HepG2 (cell line): ENCODE data around the gene BTBD19. TPM values are rescaled to one million over a fixed set of nuclear protein-coding genes. Genes with fewer than 3 reads are reported as not detected.

Source experiments
- CHCHD3 ChIP-seq: sonication (generic); formaldehyde crosslinking; IDR thresholded peaks from 2 replicates; pipeline ENCODE4 v1.8.0; 2022; ENCODE audit warnings: mild to moderate bottlenecking, missing genetic modification reagents, moderate library complexity
- FOSL1 ChIP-seq: sonication (generic); formaldehyde crosslinking; IDR thresholded peaks from 2 replicates; pipeline ENCODE4 v1.9.0; 2021; ENCODE audit warnings: missing genetic modification reagents, borderline replicate concordance
- GABPA ChIP-seq, 2 experiments: IDR thresholded peaks; 2 replicates each; pipeline ENCODE4 v1.6.1; 2011 to 2016; ENCODE audit warnings: low read depth in 2 of 2, low read length in 1 of 2, missing biosample characterization in 1 of 2, missing genetic modification characterization in 1 of 2
- KLF16 ChIP-seq, 2 experiments: sonication (generic) in 1 of 2; formaldehyde crosslinking in 1 of 2; IDR thresholded peaks; 2 replicates each; pipeline versions ENCODE4 v1.6.1 to v1.8.0; 2016 to 2023; ENCODE audit warnings: missing genetic modification reagents in 2 of 2, missing compliant biosample characterization in 1 of 2
- LCORL ChIP-seq, 2 experiments: fragments of 450-650 bp in 1 of 2; sonication (generic) in 1 of 2; formaldehyde crosslinking in 1 of 2; IDR thresholded peaks; 2 replicates each; pipeline versions ENCODE4 v1.5.0 to v1.6.1; 2017 to 2020; ENCODE audit warnings: antibody characterized with exemption in 1 of 2, missing genetic modification reagents in 1 of 2
- NR3C1 ChIP-seq: sonication (generic); formaldehyde crosslinking; IDR thresholded peaks from 2 replicates; pipeline ENCODE4 v1.4.0; 2020; ENCODE audit warnings: missing genetic modification reagents
- PAWR ChIP-seq: sonication (generic); formaldehyde crosslinking; IDR thresholded peaks from 2 replicates; pipeline ENCODE4 v1.4.0; 2020; ENCODE audit warnings: missing genetic modification reagents, mild to moderate bottlenecking, borderline replicate concordance
- RXRB ChIP-seq: IDR thresholded peaks from 2 replicates; pipeline ENCODE4 v1.6.1; 2016; ENCODE audit warnings: borderline replicate concordance, missing genetic modification reagents, missing compliant biosample characterization
- SOX13 ChIP-seq, 3 experiments: fragments of 450-650 bp in 1 of 3; sonication (generic) in 1 of 3; formaldehyde crosslinking in 1 of 3; IDR thresholded peaks in 2 of 3; conservative IDR thresholded peaks in 1 of 3; 2 replicates each; pipeline versions ENCODE4 v1.5.0 to v1.6.1; 2016 to 2020; ENCODE audit warnings: antibody characterized with exemption in 1 of 3, mild to moderate bottlenecking in 1 of 3, missing compliant biosample characterization in 1 of 3, missing genetic modification reagents in 1 of 3, moderate library complexity in 1 of 3
- ZNF17 ChIP-seq: sonication (generic); formaldehyde crosslinking; IDR thresholded peaks from 2 replicates; pipeline ENCODE4 v1.5.0; 2020; ENCODE audit warnings: mild to moderate bottlenecking, missing genetic modification reagents
- ZNF333 ChIP-seq: sonication (generic); formaldehyde crosslinking; IDR thresholded peaks from 2 replicates; pipeline ENCODE4 v1.4.0; 2020; ENCODE audit warnings: mild to moderate bottlenecking, missing genetic modification reagents, borderline replicate concordance
- ZNF367 ChIP-seq: sonication (generic); formaldehyde crosslinking; IDR thresholded peaks from 2 replicates; pipeline ENCODE4 v1.4.0; 2020; ENCODE audit warnings: missing genetic modification reagents, borderline replicate concordance
- ZNF468 ChIP-seq: sonication (generic); formaldehyde crosslinking; IDR thresholded peaks from 2 replicates; pipeline ENCODE4 v1.8.0; 2022; ENCODE audit warnings: mild to moderate bottlenecking, moderate library complexity, missing genetic modification reagents
- ZNF678 ChIP-seq: sonication (generic); formaldehyde crosslinking; IDR thresholded peaks from 2 replicates; pipeline ENCODE4 v1.4.0; 2020; ENCODE audit warnings: mild to moderate bottlenecking, missing genetic modification reagents
- ZNF883 ChIP-seq: sonication (generic); formaldehyde crosslinking; IDR thresholded peaks from 2 replicates; pipeline ENCODE4 v1.5.1; 2020; ENCODE audit warnings: mild to moderate bottlenecking, missing genetic modification reagents; ENCODE audit errors: not compliant biosample characterization
- polyA plus RNA-seq, 8 experiments: library from polyadenylated mRNA; depleted of rRNA in 3 of 8; stranded (reverse) in 7 of 8; unstranded in 1 of 8; fragments of >200 nt; fragmentation: Illumina TruSeq in 4 of 8; extraction: Trizol in 4 of 8; gene quantifications; 2 replicates each; pipeline versions ENCODE4 v1.2.1 to v1.2.3, GENCODE V29; 2011 to 2016; ENCODE audit warnings: low read depth in 4 of 8, missing spikeins in 1 of 8, mixed read lengths in 1 of 8; ENCODE audit not compliant: insufficient read depth in 1 of 8
- total RNA-seq, 5 experiments: library from RNA; depleted of rRNA; stranded (reverse); fragments of >200 nt; fragmentation: Illumina TruSeq; extraction: Trizol; gene quantifications; 2 replicates each; pipeline ENCODE4 v1.2.3, GENCODE V29; 2016; ENCODE audit warnings: low read depth in 1 of 5
- TF ChIP-seq, protein P1 (sequence below): sonication (generic); formaldehyde crosslinking; IDR thresholded peaks from 2 replicates; pipeline ENCODE4 v1.5.1; 2020; ENCODE audit warnings: mild to moderate bottlenecking, missing genetic modification reagents, borderline replicate concordance
- TF ChIP-seq, protein P2 (sequence below): IDR thresholded peaks from 2 replicates; pipeline ENCODE4 v1.6.1; 2016; ENCODE audit warnings: missing biosample characterization, missing genetic modification reagents, low read depth
- TF ChIP-seq, protein P3 (sequence below): sonication (generic); formaldehyde crosslinking; IDR thresholded peaks from 2 replicates; pipeline ENCODE4 v1.5.0; 2020; ENCODE audit warnings: mild to moderate bottlenecking, missing genetic modification reagents
- TF ChIP-seq, protein P4 (sequence below): sonication (generic); formaldehyde crosslinking; IDR thresholded peaks from 2 replicates; pipeline ENCODE4 v1.4.0; 2020; ENCODE audit warnings: mild to moderate bottlenecking, missing genetic modification reagents

BTBD19 gene
- total and polyA plus RNA-seq, 2 of the 13 experiments (the other 11 are each of a cell fraction or from before 2014, with no cell fraction given): 2.7 to 6.7 TPM

DNA sequence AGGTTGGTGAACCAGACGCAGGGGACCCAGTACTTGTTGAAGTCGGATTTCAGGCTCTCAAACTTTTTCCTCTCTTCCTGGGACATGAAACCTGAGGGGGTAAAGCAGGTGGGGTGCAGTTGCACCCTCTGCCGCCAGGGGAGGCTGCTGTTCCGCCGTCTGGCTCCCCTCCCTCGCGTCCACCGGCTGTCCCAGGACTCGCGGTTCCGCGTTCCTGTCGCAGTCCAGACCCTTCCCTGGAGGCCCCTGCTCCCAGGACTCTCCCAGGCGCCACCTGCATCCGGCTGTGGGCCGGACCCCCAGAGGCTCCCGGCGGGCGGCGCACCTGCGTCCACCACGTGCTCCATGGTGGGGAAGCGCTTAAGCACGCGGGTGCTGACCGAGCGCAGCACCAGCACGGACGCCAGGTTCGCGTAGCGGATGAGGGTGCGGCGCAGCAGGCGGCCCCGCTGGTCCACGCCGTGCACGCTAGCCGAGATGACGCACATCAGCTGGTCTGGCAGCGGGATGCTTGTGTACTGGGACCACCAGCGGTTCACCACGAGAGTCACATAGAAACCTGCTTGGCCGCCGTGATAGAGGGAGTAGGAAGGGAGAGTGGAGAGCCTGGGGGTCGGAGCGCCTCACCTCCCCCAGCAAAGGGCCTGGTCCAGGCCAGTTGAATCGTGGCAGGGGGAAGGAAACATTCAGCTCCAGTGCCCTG lies 22.0 kb upstream of the BTBD19 start (continued):
- TF ChIP-seq, protein P1, sequence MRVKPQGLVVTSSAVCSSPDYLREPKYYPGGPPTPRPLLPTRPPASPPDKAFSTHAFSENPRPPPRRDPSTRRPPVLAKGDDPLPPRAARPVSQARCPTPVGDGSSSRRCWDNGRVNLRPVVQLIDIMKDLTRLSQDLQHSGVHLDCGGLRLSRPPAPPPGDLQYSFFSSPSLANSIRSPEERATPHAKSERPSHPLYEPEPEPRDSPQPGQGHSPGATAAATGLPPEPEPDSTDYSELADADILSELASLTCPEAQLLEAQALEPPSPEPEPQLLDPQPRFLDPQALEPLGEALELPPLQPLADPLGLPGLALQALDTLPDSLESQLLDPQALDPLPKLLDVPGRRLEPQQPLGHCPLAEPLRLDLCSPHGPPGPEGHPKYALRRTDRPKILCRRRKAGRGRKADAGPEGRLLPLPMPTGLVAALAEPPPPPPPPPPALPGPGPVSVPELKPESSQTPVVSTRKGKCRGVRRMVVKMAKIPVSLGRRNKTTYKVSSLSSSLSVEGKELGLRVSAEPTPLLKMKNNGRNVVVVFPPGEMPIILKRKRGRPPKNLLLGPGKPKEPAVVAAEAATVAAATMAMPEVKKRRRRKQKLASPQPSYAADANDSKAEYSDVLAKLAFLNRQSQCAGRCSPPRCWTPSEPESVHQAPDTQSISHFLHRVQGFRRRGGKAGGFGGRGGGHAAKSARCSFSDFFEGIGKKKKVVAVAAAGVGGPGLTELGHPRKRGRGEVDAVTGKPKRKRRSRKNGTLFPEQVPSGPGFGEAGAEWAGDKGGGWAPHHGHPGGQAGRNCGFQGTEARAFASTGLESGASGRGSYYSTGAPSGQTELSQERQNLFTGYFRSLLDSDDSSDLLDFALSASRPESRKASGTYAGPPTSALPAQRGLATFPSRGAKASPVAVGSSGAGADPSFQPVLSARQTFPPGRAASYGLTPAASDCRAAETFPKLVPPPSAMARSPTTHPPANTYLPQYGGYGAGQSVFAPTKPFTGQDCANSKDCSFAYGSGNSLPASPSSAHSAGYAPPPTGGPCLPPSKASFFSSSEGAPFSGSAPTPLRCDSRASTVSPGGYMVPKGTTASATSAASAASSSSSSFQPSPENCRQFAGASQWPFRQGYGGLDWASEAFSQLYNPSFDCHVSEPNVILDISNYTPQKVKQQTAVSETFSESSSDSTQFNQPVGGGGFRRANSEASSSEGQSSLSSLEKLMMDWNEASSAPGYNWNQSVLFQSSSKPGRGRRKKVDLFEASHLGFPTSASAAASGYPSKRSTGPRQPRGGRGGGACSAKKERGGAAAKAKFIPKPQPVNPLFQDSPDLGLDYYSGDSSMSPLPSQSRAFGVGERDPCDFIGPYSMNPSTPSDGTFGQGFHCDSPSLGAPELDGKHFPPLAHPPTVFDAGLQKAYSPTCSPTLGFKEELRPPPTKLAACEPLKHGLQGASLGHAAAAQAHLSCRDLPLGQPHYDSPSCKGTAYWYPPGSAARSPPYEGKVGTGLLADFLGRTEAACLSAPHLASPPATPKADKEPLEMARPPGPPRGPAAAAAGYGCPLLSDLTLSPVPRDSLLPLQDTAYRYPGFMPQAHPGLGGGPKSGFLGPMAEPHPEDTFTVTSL (CRISPR knock-in tag): no peak
- no peak for TF ChIP-seq FOSL1
- 0 out of 2 replicates have a peak, but pooled peaks have one; percentile 56 for TF ChIP-seq ZNF333 (CRISPR knock-in tag)
- no peak for TF ChIP-seq LCORL (IDR thresholded peaks at IDR 0.05)
- peak; percentile 74 for TF ChIP-seq LCORL (CRISPR knock-in tag; IDR thresholded peaks at IDR 0.05)
- no peak for TF ChIP-seq ZNF17
- TF ChIP-seq, protein P2, sequence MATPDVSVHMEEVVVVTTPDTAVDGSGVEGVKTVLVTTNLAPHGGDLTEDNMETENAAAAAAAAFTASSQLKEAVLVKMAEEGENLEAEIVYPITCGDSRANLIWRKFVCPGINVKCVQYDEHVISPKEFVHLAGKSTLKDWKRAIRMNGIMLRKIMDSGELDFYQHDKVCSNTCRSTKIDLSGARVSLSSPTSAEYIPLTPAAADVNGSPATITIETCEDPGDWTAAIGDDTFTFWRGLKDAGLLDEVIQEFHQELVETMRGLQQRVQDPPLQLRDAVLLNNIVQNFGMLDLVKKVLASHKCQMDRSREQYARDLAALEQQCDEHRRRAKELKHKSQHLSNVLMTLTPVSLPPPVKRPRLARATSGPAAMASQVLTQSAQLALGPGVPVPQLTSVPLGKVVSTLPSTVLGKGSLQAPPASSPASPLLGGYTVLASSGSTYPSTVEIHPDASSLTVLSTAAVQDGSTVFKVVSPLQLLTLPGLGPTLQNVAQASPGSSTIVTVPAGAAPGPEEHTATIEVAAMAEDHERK: no peak
- 0 out of 4 replicates have a peak, but pooled peaks of 1 of the 2 experiments have one; percentile 28 for TF ChIP-seq KLF16 (CRISPR knock-in tag; IDR thresholded peaks at IDR 0.05)
- TF ChIP-seq, protein P3, sequence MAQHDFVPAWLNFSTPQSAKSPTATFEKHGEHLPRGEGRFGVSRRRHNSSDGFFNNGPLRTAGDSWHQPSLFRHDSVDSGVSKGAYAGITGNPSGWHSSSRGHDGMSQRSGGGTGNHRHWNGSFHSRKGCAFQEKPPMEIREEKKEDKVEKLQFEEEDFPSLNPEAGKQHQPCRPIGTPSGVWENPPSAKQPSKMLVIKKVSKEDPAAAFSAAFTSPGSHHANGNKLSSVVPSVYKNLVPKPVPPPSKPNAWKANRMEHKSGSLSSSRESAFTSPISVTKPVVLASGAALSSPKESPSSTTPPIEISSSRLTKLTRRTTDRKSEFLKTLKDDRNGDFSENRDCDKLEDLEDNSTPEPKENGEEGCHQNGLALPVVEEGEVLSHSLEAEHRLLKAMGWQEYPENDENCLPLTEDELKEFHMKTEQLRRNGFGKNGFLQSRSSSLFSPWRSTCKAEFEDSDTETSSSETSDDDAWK (CRISPR knock-in tag): no peak
- TF ChIP-seq RXRB (CRISPR knock-in tag): no peak
- TF ChIP-seq ZNF883 (CRISPR knock-in tag): peak; percentile 89
- no peak for TF ChIP-seq ZNF367
- 0 out of 2 replicates have a peak, but pooled peaks have one; percentile 46 for TF ChIP-seq ZNF468 (CRISPR knock-in tag)
- no peak for TF ChIP-seq SOX13 (IDR thresholded peaks at IDR 0.05)
- TF ChIP-seq SOX13 (CRISPR knock-in tag; conservative IDR thresholded peaks at IDR 0.05 in 1 of 2, IDR thresholded peaks at IDR 0.05 in 1 of 2): 0 out of 4 replicates have a peak, but pooled peaks of 1 of the 2 experiments have one; percentile 16
- TF ChIP-seq, protein P4, sequence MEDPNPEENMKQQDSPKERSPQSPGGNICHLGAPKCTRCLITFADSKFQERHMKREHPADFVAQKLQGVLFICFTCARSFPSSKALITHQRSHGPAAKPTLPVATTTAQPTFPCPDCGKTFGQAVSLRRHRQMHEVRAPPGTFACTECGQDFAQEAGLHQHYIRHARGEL (CRISPR knock-in tag): peak; percentile 71; the same call in 1 of the 2 replicates
- TF ChIP-seq PAWR (CRISPR knock-in tag): no peak
- no peak for TF ChIP-seq CHCHD3 (CRISPR knock-in tag)
- no peak for TF ChIP-seq ZNF678
- no peak for TF ChIP-seq GABPA (IDR thresholded peaks at IDR 0.05; ENCODE audit: low read depth, low read length)
- no peak for TF ChIP-seq GABPA (CRISPR knock-in tag; IDR thresholded peaks at IDR 0.05; ENCODE audit: low read depth)
- no peak for TF ChIP-seq NR3C1
